ENCODE data around the gene DUXA.

DNA sequence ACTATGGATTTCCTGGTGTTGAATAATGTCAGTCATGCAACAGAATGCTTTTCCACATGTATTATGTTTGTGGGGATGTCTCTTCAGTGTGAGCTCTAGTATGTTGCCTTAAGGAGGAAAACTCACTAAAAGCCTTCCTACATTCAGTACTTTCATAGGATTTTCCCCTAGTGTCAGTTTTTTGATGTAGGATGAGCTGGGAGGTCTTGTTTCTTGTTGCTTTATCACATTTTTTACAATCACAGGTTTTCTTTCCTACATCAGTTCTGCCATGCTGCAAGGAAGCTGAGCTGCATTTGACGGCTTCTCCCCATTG, 56.0 kb downstream of the DUXA start:
- TF ChIP-seq, protein P1, sequence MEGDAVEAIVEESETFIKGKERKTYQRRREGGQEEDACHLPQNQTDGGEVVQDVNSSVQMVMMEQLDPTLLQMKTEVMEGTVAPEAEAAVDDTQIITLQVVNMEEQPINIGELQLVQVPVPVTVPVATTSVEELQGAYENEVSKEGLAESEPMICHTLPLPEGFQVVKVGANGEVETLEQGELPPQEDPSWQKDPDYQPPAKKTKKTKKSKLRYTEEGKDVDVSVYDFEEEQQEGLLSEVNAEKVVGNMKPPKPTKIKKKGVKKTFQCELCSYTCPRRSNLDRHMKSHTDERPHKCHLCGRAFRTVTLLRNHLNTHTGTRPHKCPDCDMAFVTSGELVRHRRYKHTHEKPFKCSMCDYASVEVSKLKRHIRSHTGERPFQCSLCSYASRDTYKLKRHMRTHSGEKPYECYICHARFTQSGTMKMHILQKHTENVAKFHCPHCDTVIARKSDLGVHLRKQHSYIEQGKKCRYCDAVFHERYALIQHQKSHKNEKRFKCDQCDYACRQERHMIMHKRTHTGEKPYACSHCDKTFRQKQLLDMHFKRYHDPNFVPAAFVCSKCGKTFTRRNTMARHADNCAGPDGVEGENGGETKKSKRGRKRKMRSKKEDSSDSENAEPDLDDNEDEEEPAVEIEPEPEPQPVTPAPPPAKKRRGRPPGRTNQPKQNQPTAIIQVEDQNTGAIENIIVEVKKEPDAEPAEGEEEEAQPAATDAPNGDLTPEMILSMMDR (IDR thresholded peaks at IDR 0.05), result no peak
- no peak for TF ChIP-seq SIN3A (IDR thresholded peaks at IDR 0.05; ENCODE audit: borderline replicate concordance, insufficient read depth, low read depth, low read length)

All from Panc1 (cell line).